Endothelial cell of umbilical vein (primary cell): ENCODE data around the gene RBMS3.

ENCODE experiments used
- EZH2 ChIP-seq: IDR thresholded peaks from 2 replicates; pipeline ENCODE4 v1.6.1; 2012; ENCODE audit warnings: borderline replicate concordance, low read depth, mild to moderate bottlenecking, moderate library complexity, low read length, inconsistent platforms; ENCODE audit not compliant: severe bottlenecking
- FOS ChIP-seq: IDR thresholded peaks from 2 replicates; pipeline ENCODE4 v1.6.1; 2011; ENCODE audit warnings: mild to moderate bottlenecking, low read length, moderate library complexity, borderline replicate concordance; ENCODE audit not compliant: insufficient read depth
- JUN ChIP-seq: IDR thresholded peaks from 2 replicates; pipeline ENCODE4 v1.6.1; 2011; ENCODE audit warnings: borderline replicate concordance, low read depth; ENCODE audit not compliant: insufficient read length, insufficient read depth
- MAX ChIP-seq: IDR thresholded peaks from 2 replicates; pipeline ENCODE4 v1.6.1; 2011; ENCODE audit not compliant: insufficient read depth, insufficient read length
- POLR2A ChIP-seq: IDR thresholded peaks from 2 replicates; pipeline ENCODE4 v1.6.1; 2012; ENCODE audit warnings: low read depth, mild to moderate bottlenecking, control low read depth, low read length
- POLR2AphosphoS5 ChIP-seq: IDR thresholded peaks from 2 replicates; pipeline ENCODE4 v1.6.1; 2012; ENCODE audit warnings: low read depth, mild to moderate bottlenecking, control low read depth, low read length, moderate library complexity; ENCODE audit not compliant: insufficient read depth
- TF ChIP-seq, protein P1 (sequence below), 2 donors: IDR thresholded peaks; 1 replicate in 1 of 2; 2 replicates in 1 of 2; pipeline ENCODE4 v1.5.1; 2011; ENCODE audit warnings: low read length in 2 of 2, mild to moderate bottlenecking in 2 of 2, moderate library complexity in 2 of 2, control low read depth in 1 of 2, inconsistent platforms in 1 of 2, low read depth in 1 of 2; ENCODE audit not compliant: insufficient read depth in 1 of 2; ENCODE audit errors: extremely low read depth in 1 of 2

DNA sequence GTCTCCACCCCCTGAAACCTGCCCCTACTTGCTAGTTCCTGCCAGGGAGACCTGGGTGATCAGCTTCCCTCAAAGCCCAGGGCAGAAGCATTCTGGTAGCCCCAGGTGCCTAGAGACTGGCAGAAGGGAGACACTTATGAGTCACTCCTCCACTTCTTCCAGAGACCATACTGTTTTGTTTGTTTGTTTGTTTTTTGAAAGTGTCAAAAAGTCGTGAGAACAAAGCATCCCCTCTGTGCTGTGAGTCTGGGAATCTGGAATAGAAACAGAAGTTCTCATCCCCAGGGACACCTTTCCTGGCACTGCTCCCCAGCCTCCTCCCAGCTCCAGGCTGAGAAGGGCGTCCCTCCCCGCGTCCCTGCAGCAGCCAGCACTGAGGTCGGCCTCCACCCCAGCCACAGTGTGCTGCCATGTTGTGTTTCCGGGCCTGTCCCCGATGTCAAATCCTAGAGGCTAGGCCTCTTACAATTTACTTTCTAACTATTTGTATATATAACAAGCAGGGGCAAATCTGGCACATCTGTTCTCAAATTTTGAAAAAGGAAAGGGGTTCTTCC lies 573.0 kb downstream of the RBMS3 start:
- TF ChIP-seq, protein P1, sequence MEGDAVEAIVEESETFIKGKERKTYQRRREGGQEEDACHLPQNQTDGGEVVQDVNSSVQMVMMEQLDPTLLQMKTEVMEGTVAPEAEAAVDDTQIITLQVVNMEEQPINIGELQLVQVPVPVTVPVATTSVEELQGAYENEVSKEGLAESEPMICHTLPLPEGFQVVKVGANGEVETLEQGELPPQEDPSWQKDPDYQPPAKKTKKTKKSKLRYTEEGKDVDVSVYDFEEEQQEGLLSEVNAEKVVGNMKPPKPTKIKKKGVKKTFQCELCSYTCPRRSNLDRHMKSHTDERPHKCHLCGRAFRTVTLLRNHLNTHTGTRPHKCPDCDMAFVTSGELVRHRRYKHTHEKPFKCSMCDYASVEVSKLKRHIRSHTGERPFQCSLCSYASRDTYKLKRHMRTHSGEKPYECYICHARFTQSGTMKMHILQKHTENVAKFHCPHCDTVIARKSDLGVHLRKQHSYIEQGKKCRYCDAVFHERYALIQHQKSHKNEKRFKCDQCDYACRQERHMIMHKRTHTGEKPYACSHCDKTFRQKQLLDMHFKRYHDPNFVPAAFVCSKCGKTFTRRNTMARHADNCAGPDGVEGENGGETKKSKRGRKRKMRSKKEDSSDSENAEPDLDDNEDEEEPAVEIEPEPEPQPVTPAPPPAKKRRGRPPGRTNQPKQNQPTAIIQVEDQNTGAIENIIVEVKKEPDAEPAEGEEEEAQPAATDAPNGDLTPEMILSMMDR (IDR thresholded peaks at IDR 0.05; ENCODE audit: extremely low read depth in 1 of 2, insufficient read depth in 1 of 2, low read depth in 1 of 2, low read length in 2 of 2), result no peak
- TF ChIP-seq POLR2A (no peak), POLR2AphosphoS5 (no peak), EZH2 (no peak), JUN (no peak), MAX (no peak), FOS (no peak)
